Left lung (tissue), 10 donors: ENCODE measurements around the gene PHLDA2. TPM values are rescaled to one million over a fixed set of nuclear protein-coding genes. Genes with fewer than 3 reads are reported as not detected.

ENCODE experiments used
- ATAC-seq: fragments of 200-7000 bp; cut with Tn5 transposase; one replicate; pipeline ENCODE4 v1.9.1; 2020; ENCODE audit warnings: moderate library complexity
- DNase-seq, 4 donors: peaks; one replicate each; pipeline ENCODE4 v3.0.0-alpha.2; 2013 to 2020
- H3K27ac ChIP-seq, 2 donors: fragments of 200-600 bp; sonication (generic) in 1 of 2; one replicate each; pipeline versions ENCODE4 v1.5.0 to v1.8.0; 2020 to 2021
- H3K27me3 ChIP-seq, 2 donors: fragments of 200-600 bp; sonication (generic) in 1 of 2; one replicate each; pipeline versions ENCODE4 v1.5.0 to v1.8.0; 2020 to 2021
- H3K36me3 ChIP-seq, 2 donors: fragments of 200-600 bp; sonication (generic) in 1 of 2; one replicate each; pipeline versions ENCODE4 v1.5.0 to v1.8.0; 2020 to 2021
- H3K4me1 ChIP-seq, 2 donors: fragments of 200-600 bp; one replicate each; pipeline ENCODE4 v1.8.0; 2021
- H3K4me3 ChIP-seq, 2 donors: fragments of 200-600 bp; sonication (generic) in 1 of 2; one replicate each; pipeline versions ENCODE4 v1.5.0 to v1.8.0; 2020 to 2021; ENCODE audit warnings: mild to moderate bottlenecking in 1 of 2
- H3K9me3 ChIP-seq, 2 donors: fragments of 200-600 bp; sonication (generic) in 1 of 2; one replicate each; pipeline versions ENCODE4 v1.5.0 to v1.8.0; 2020 to 2021
- CTCF ChIP-seq, 2 donors: fragments of 200-600 bp; sonication (generic) in 1 of 2; IDR thresholded peaks; one replicate each; pipeline versions ENCODE4 v1.5.0 to v1.8.0; 2021; ENCODE audit warnings: antibody characterized with exemption in 2 of 2
- intact Hi-C, 2 donors: fragments of 100-400 bp; cut with DNase I; formaldehyde crosslinking; loops; one replicate each; pipeline versions ENCODE4 v1.11.2 to v1.14.2; 2022
- polyA plus RNA-seq, 6 donors: library from polyadenylated mRNA; unstranded; fragments of 120-200 nt; gene quantifications; one replicate each; pipeline ENCODE4 v1.2.1, GENCODE V29; 2013; ENCODE audit not compliant: insufficient read length in 6 of 6
- total RNA-seq, 2 donors: library from RNA; stranded (reverse); fragmentation: NEBNext Ultra II Directional; extraction: Animal tissue kit (Norgen Biotek cat#: 25700); gene quantifications; one replicate each; pipeline ENCODE4 v1.2.1, GENCODE V29; 2021
- donor health status: DM: no; HTN: yes; CAD: no.
- donor health status: DM: no; HTN: no; CAD: no.

The PHLDA2 gene
- total and polyA plus RNA-seq, 8 donors, result 0.23 to 50.0 (median 0.98) TPM; not detected in 1

DNA sequence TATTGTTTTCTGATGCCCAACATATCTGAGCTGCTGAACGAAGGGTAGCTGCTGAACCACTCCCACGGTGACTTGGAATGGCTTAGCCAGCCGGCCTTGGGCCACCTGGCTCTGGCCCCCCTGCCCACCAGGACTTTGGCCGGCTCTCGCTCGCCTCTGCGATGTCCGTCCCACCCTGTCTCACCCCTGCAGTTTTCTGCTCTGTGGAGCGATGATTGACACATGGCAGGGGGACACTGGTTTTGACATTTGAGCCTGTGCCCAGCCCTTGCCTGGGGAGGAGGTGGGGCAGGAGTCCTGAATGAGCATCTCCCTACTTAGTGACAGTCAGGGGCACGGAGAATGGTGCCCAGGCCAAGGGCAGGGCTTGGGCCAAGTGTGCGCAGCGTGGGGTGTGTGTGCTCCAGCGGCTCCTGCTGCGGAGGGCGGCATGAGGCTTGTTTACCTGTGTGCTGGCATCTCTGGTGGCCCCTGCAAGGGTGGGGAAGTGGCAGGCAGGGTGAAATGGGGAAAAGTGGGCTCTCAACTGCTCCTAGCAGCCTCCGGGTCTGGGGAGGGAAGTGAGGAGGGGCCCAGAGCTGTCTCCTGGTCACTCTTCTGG, 27.9 kb downstream of the PHLDA2 start:
- H3K27ac ChIP-seq, result peak overlapping the region in 1 of 2 donors; percentile 91
- peak overlapping the region; percentile 71 to 73 for H3K4me3 ChIP-seq
- no peak for TF ChIP-seq CTCF (IDR thresholded peaks at IDR 0.05)
- no peaks in the 10 kb centered on the region for H3K36me3 ChIP-seq
- DNase-seq, result no peak
- ATAC-seq, result no peak
- H3K27me3 ChIP-seq, result no peaks in the 10 kb centered on the region
- intact Hi-C loops, result no loop called here
- H3K9me3 ChIP-seq, result no peaks in the 10 kb centered on the region
- H3K4me1 ChIP-seq, result peaks cover 12 to 60% of the 10 kb centered on the region in 2 donors

DNA sequence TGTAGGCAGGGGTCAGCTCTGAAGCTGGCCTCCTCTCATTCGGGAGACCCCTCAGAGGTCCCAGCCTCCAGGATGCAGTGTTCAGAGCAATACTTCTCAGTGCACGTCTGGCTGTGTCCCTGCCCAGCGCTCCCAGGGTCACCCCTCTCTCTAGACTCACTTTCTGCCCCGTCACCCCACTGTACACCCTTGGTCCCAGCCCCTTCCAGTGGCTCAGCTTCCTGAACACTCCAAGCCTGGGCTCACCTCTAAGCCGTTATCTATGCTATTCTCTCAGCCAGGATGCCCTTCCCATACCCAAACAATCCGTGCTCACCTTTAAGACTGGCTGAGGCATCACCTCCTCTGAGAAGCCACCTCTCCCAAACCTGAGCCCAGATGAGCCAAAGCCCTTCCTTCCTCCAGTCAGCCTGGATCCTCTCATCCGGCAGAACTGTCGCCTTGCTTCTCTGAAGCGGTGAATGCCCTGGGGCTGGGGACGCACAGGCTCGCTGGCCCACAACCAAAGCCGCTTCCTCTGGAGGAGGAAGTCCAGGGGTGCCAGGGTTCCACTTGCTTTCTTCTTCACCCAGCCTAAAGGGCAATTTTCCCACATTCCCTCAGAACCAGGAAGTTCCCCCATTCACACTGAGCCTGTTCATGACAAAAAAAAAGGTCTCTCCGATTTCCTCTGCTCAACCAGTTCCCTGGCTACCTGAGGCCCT, 30.0 kb downstream of the PHLDA2 start:
- Histone ChIP-seq H3K4me3 (peak overlapping the region in 1 of 2 donors; percentile 26), H3K27me3 (no peaks in the 10 kb centered on the region), H3K27ac (peak overlapping the region; percentile 76 to 89), H3K4me1 (peaks cover 12 to 58% of the 10 kb centered on the region in 2 donors), H3K9me3 (no peaks in the 10 kb centered on the region), H3K36me3 (no peaks in the 10 kb centered on the region)
- peak; percentile 0 for ATAC-seq
- intact Hi-C loops, result no loop called here
- TF ChIP-seq CTCF (IDR thresholded peaks at IDR 0.05), result no peak
- DNase-seq, result peak in 2 of 4 donors; percentile 74 to 84

DNA sequence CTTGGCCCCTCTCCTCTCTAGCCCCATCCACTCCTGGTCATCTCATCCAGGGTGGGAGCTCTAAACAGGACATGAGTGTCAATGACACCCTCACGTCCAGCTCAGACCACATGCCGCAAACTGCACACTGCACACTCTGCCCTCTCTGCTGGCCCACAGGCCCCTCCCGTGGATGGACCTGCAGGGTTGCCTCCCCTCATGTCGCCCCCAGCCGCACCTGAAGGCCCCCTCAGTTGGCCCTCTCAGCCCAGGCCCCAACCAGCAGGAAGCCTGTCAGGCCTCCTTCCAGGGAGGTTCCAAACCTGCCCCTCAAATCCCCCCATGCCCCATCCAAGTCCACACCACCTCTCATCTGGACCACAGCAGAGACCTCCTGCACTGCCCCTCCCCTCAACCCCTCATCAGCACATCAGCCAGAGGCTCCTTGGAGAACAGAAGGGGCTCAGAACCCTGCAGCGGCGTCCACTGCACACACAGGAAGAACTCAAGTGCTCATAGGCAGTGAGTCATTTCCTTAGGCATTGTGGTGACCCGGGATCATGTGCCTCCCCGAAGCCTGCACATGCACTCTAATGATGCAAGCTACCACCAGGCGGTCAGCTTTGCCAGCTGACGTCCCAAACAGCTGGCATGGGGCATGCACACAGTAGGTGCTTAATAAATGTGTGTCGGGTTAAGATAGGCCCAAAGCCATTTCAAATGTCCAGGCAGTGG, 30.7 kb downstream of the PHLDA2 start:
- Histone ChIP-seq H3K36me3 (no peaks in the 10 kb centered on the region), H3K4me3 (peak overlapping the region in 1 of 2 donors; percentile 26), H3K27me3 (no peaks in the 10 kb centered on the region), H3K9me3 (no peaks in the 10 kb centered on the region), H3K4me1 (peaks cover 12 to 51% of the 10 kb centered on the region in 2 donors), H3K27ac (peak overlapping the region; percentile 76 to 89)
- intact Hi-C loops, result no loop called here
- no peak for TF ChIP-seq CTCF (IDR thresholded peaks at IDR 0.05)
- ATAC-seq (peak; percentile 63), DNase-seq (peak in 2 of 4 donors; percentile 90 to 91)

DNA sequence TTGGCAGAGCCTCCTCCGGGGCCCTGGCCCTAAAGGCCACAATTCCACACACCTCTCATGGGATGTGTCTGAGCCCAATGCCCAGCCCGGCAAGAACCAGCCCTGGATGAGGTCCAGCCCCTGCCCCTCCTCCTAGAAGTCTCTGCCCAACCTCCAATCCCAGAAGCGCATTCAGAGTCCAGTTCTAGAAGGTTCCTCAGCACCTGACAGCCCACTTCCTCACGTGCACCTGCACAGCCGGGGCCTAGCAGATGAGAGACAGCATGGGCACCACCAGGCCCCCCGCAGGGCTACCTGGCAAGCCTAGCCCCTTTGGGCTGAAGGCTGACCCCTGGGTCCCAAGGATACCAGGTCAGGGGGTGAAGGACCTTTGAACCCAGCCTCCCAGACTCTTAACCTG, 32.2 kb downstream of the PHLDA2 start:
- no peak for TF ChIP-seq CTCF (IDR thresholded peaks at IDR 0.05)
- intact Hi-C loops, result no loop called here

DNA sequence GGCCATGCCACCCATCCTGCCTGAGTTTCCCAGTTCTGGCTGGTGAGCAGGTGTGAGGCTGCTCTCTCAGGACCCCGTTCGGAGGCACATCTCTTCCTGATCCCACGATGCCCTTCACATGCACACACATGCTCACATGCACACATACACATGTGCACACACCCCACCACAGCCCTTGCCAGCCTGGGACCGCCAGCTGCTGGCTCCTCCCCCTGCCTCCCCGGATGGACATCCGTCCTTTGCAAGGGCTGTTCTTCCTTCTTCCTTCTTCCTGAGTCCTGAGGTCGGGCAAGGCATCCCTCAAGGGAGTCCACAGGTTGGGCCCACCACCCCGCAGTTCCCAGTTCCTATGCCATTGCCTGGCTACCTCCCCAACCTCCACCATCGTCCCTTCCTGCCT, 33.2 kb downstream of the PHLDA2 start:
- DNase-seq (no peak), ATAC-seq (no peak)
- H3K4me3 ChIP-seq, result no peak overlapping the region
- no peaks in the 10 kb centered on the region for H3K9me3 ChIP-seq
- peaks cover 23 to 51% of the 10 kb centered on the region in 2 donors for H3K4me1 ChIP-seq
- intact Hi-C loops, result no loop called here
- no peaks in the 10 kb centered on the region for H3K36me3 ChIP-seq
- TF ChIP-seq CTCF (IDR thresholded peaks at IDR 0.05), result no peak
- no peak overlapping the region for H3K27ac ChIP-seq
- no peaks in the 10 kb centered on the region for H3K27me3 ChIP-seq

More for the DNA sequence above, 32.2 kb downstream of the PHLDA2 start:
- no peaks in the 10 kb centered on the region for H3K36me3 ChIP-seq
- no peak for DNase-seq
- no peak for ATAC-seq
- H3K4me1 ChIP-seq, result peaks cover 15 to 50% of the 10 kb centered on the region in 2 donors
- no peaks in the 10 kb centered on the region for H3K27me3 ChIP-seq
- no peak overlapping the region for H3K27ac ChIP-seq
- H3K9me3 ChIP-seq, result no peaks in the 10 kb centered on the region
- no peak overlapping the region for H3K4me3 ChIP-seq
